Pancreas (tissue), 10 donors: Measurements from ENCODE around the gene MACROD2. TPM values are rescaled to one million over a fixed set of nuclear protein-coding genes. Genes with fewer than 3 reads are reported as not detected.
A peak's percentile ranks its signal among the peaks of the same experiment; 100 is the strongest.
"Not testable (repeated sequence)": the region's sequence is repeated elsewhere in the genome, so short reads cannot be mapped to it uniquely, and the experiment has no call there.

Source experiments
- ATAC-seq, 4 donors: fragments of 200-7000 bp; cut with Tn5 transposase; one replicate each; pipeline versions ENCODE4 v1.8.0 to v1.9.1; 2020; ENCODE audit warnings: mild to moderate bottlenecking in 4 of 4, moderate library complexity in 4 of 4
- DNase-seq, 6 donors: peaks; one replicate each; pipeline ENCODE4 v3.0.0-alpha.2; 2020
- FAIRE-seq: peaks from 2 replicates; lab custom pipeline; 2012; peaks lifted over from hg19 to GRCh38; lab: Jason Lieb, UNC
- H3K27ac ChIP-seq, 4 donors: fragments of 200-600 bp; sonication (generic); 1 replicate in 3 of 4; 2 replicates in 1 of 4; pipeline versions ENCODE4 v1.5.0 to v1.8.0; 2020
- H3K27me3 ChIP-seq, 4 donors: fragments of 200-600 bp; one replicate each; pipeline ENCODE4 v1.8.0; 2021
- H3K36me3 ChIP-seq, 3 donors: fragments of 200-600 bp; sonication (generic) in 1 of 3; one replicate each; pipeline versions ENCODE4 v1.5.0 to v1.8.0; 2020 to 2021
- H3K4me1 ChIP-seq, 3 donors: fragments of 200-600 bp; one replicate each; pipeline ENCODE4 v1.8.0; 2021
- H3K4me3 ChIP-seq, 4 donors: fragments of 200-600 bp; sonication (generic) in 2 of 4; one replicate each; pipeline versions ENCODE4 v1.5.0 to v1.8.0; 2020 to 2021
- H3K9me3 ChIP-seq, 4 donors: fragments of 200-600 bp; one replicate each; pipeline ENCODE4 v1.8.0; 2021
- CTCF ChIP-seq, 4 donors: fragments of 200-600 bp; sonication (generic) in 3 of 4; IDR thresholded peaks; one replicate each; pipeline versions ENCODE4 v1.5.0 to v1.8.0; 2021; ENCODE audit warnings: antibody characterized with exemption in 4 of 4
- WGBS, 2 donors: extraction: QIAGEN DNeasy Blood & Tissue Kit; methylation state at CpG; one replicate each; pipeline ENCODE4 v1.1.7; 2013; 5-methylcytosine and 5-hydroxymethylcytosine counted together
- intact Hi-C, 3 donors: fragments of 100-400 bp; cut with DNase I; formaldehyde crosslinking; loops; one replicate each; pipeline versions ENCODE4 v1.11.1 to v1.14.2; 2022
- polyA plus RNA-seq, 2 donors: library from polyadenylated mRNA; stranded (reverse); fragments of 200-250 nt; gene quantifications; one replicate each; pipeline ENCODE4 v1.2.3, GENCODE V29; 2013
- total RNA-seq, 6 donors: library from RNA; stranded (reverse); fragmentation: NEBNext Ultra II Directional in 4 of 6; extraction: Animal tissue kit (Norgen Biotek cat#: 25700) in 4 of 6; gene quantifications; one replicate each; pipeline versions ENCODE4 v1.2.1 to v1.2.4, GENCODE V29; 2021 to 2023
- donor health status: healthy with polysubstance abuse.
- donor health status: DM: no; HTN: no; CAD: no; lungs with moderate emphysema.
- donor health status: DM: no; HTN: no; CAD: no.
- donor health status: control.
- donor health status: control.
- donor health status: Bipolar disorder and iron deficiency.
- donor health status: DM: yes; HTN: yes; CAD: no.
- donor health status: DM: no; HTN: no; CAD: no.
- donor health status: DM: no; HTN: no; CAD: no.
- donor health status: DM: yes; HTN: yes; CAD: no.

Gene MACROD2
- total and polyA plus RNA-seq, 8 donors: 1.7 to 4.9 (median 2.7) TPM

GRCh38 chr20:14966808-14967207, 971.5 kb downstream of the MACROD2 start:
- H3K36me3 ChIP-seq: no peaks in the 10 kb centered on the region
- H3K27ac ChIP-seq: no peak overlapping the region
- no peaks in the 10 kb centered on the region for H3K9me3 ChIP-seq
- no peak for FAIRE-seq
- no peak for ATAC-seq
- no peaks in the 10 kb centered on the region for H3K4me1 ChIP-seq
- H3K4me3 ChIP-seq: no peak overlapping the region
- TF ChIP-seq CTCF (IDR thresholded peaks at IDR 0.05): no peak
- no peaks in the 10 kb centered on the region for H3K27me3 ChIP-seq
- intact Hi-C loops: no loop called here
- DNase-seq: no peak

- Histone ChIP-seq H3K27me3 (no peaks in the 10 kb centered on the region), H3K4me1 (no peaks in the 10 kb centered on the region), H3K27ac (no peak overlapping the region), H3K4me3 (no peak overlapping the region), H3K9me3 (no peaks in the 10 kb centered on the region), H3K36me3 (no peaks in the 10 kb centered on the region)
- DNase-seq: no peak
- WGBS, 2 donors: 69 to 83% methylated on average over 1 of the region's 1 CpG
- ATAC-seq: no peak
- no peak for TF ChIP-seq CTCF (IDR thresholded peaks at IDR 0.05)
- no peak for FAIRE-seq
- intact Hi-C loops: no loop called here
These were observed 976.9 kb downstream of the MACROD2 start for GRCh38 chr20:14972256-14972655.

- DNase-seq: no peak
- Histone ChIP-seq H3K9me3 (no peaks in the 10 kb centered on the region), H3K27ac (no peak overlapping the region), H3K4me3 (no peak overlapping the region), H3K36me3 (no peaks in the 10 kb centered on the region), H3K27me3 (no peaks in the 10 kb centered on the region), H3K4me1 (no peaks in the 10 kb centered on the region)
- TF ChIP-seq CTCF (IDR thresholded peaks at IDR 0.05): no peak
- ATAC-seq: no peak
- intact Hi-C loops: no loop called here
- no peak for FAIRE-seq
- WGBS, 2 donors: 94 to 95% methylated on average over 2 of the region's 2 CpGs
These were observed 977.4 kb downstream of the MACROD2 start for GRCh38 chr20:14972690-14973089.

GRCh38 chr20:14979453-14979986, 984.2 kb downstream of the MACROD2 start:
- 15% methylated on average over 3 of the region's 3 CpGs for WGBS, 2 donors
- intact Hi-C loops: no loop called here
- ATAC-seq: peak; percentile 48 to 87 (median 80)

GRCh38 chr20:14981486-14981885, 986.2 kb downstream of the MACROD2 start:
- H3K27ac ChIP-seq, H3K36me3 ChIP-seq, H3K9me3 ChIP-seq, ATAC-seq, FAIRE-seq, H3K4me3 ChIP-seq, DNase-seq, H3K27me3 ChIP-seq: not testable (repeated sequence)
- 94 to 95% methylated on average over 3 of the region's 3 CpGs for WGBS, 2 donors
- intact Hi-C loops: loop anchor here in 1 of 3 donors (10.0 kb wide), 1 partner anchor 637 kb away; no protein-coding TSS in a partner anchor
- H3K4me1 ChIP-seq: peaks cover 7 to 35% (median 20%) of the 10 kb centered on the region in 3 donors

More at GRCh38 chr20:14979453-14979986, 984.2 kb downstream of the MACROD2 start:
- no peak for DNase-seq
- no peaks in the 10 kb centered on the region for H3K27me3 ChIP-seq
- H3K27ac ChIP-seq: peak overlapping the region in 2 of 4 donors; percentile 48 to 71
- H3K9me3 ChIP-seq: no peaks in the 10 kb centered on the region
- no peak for TF ChIP-seq CTCF (IDR thresholded peaks at IDR 0.05)
- H3K4me1 ChIP-seq: peaks cover 0 to 18% (median 10%) of the 10 kb centered on the region in 3 donors
- peak; percentile 67 for FAIRE-seq
- H3K36me3 ChIP-seq: no peaks in the 10 kb centered on the region
- no peak overlapping the region for H3K4me3 ChIP-seq

GRCh38 chr20:14982324-14982723, 987.0 kb downstream of the MACROD2 start:
- ATAC-seq, FAIRE-seq, H3K36me3 ChIP-seq, H3K9me3 ChIP-seq, H3K27ac ChIP-seq, DNase-seq, H3K27me3 ChIP-seq, H3K4me3 ChIP-seq: not testable (repeated sequence)
- peaks cover 7 to 43% (median 28%) of the 10 kb centered on the region in 3 donors for H3K4me1 ChIP-seq
- WGBS, 2 donors: 83 to 84% methylated on average over 1 of the region's 1 CpG
- intact Hi-C loops: loop anchor here in 1 of 3 donors (10.0 kb wide), 1 partner anchor 638 kb away; no protein-coding TSS in a partner anchor
